ENCODE results near the gene VWA8. TPM values are rescaled to one million over a fixed set of nuclear protein-coding genes. Genes with fewer than 3 reads are reported as not detected.

VWA8 gene
- polyA plus RNA-seq (2012; ENCODE audit: insufficient read length, low read depth) = 5.1 TPM

DNA sequence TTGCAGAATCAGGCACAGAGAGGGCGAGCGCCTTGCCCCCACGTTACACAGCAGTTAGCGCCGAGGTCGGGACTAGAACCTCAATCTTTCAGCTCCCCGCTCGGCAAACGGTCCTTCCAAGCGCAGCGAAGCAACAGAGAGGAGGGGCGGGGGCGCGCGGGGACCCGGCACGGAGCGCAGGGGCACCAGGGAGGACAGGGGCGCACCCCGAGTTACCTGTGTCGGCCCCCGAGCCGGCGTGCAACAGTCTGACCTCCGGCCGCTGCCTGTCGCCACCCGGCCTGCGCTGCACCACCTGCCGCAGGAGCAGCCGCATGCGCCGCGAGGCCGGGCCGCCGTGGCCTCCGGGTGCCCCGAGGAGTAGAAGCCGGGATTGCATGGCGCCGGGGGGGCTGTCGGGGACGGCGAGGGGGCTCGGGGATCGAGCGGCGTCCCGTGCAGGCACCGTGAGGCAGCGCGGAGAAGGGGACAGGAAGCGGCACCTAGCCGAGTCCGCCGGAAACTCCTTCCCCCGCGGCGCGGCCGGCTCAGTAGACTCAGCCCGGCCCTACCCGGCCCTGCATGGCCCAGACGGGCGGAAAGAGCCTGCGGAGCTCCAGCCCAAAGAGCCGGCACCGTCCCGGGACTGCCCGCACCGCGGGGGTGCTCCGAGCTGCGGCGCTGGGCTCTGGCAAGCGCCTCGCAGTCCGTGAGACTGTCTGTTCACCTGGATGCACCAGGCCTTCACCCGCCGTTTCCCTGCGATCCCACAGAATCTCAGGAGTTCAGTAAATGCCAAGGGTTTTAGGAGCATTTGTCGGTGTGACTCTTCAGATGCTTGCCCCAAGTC is at the start of gene VWA8:
TSS of gene VWA8 (minus strand) at position 473 of the 829 bp plus-strand sequence. CDS start at position 379, 94 bp downstream.
- TF ChIP-seq FOXP2 (optimal IDR thresholded peaks at IDR 0.05; ENCODE audit: borderline replicate concordance, extremely low read depth, extremely low read length, insufficient read depth) (peak; percentile 38), POLR2AphosphoS5 (IDR thresholded peaks at IDR 0.05; ENCODE audit: low read depth, low read length) (peak; percentile 73; the same call in 1 of the 2 replicates), TAF1 (IDR thresholded peaks at IDR 0.05; ENCODE audit: borderline replicate concordance, insufficient read depth, low read length) (peak; percentile 70; the same call in 1 of the 2 replicates), SIN3A (IDR thresholded peaks at IDR 0.05; ENCODE audit: borderline replicate concordance, insufficient read depth, low read length) (no peak)
- TF ChIP-seq, protein P1, sequence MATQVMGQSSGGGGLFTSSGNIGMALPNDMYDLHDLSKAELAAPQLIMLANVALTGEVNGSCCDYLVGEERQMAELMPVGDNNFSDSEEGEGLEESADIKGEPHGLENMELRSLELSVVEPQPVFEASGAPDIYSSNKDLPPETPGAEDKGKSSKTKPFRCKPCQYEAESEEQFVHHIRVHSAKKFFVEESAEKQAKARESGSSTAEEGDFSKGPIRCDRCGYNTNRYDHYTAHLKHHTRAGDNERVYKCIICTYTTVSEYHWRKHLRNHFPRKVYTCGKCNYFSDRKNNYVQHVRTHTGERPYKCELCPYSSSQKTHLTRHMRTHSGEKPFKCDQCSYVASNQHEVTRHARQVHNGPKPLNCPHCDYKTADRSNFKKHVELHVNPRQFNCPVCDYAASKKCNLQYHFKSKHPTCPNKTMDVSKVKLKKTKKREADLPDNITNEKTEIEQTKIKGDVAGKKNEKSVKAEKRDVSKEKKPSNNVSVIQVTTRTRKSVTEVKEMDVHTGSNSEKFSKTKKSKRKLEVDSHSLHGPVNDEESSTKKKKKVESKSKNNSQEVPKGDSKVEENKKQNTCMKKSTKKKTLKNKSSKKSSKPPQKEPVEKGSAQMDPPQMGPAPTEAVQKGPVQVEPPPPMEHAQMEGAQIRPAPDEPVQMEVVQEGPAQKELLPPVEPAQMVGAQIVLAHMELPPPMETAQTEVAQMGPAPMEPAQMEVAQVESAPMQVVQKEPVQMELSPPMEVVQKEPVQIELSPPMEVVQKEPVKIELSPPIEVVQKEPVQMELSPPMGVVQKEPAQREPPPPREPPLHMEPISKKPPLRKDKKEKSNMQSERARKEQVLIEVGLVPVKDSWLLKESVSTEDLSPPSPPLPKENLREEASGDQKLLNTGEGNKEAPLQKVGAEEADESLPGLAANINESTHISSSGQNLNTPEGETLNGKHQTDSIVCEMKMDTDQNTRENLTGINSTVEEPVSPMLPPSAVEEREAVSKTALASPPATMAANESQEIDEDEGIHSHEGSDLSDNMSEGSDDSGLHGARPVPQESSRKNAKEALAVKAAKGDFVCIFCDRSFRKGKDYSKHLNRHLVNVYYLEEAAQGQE (IDR thresholded peaks at IDR 0.05; ENCODE audit: insufficient read depth in 1 of 2, low read depth in 2 of 2, low read length in 2 of 2) = no peak

DNA sequence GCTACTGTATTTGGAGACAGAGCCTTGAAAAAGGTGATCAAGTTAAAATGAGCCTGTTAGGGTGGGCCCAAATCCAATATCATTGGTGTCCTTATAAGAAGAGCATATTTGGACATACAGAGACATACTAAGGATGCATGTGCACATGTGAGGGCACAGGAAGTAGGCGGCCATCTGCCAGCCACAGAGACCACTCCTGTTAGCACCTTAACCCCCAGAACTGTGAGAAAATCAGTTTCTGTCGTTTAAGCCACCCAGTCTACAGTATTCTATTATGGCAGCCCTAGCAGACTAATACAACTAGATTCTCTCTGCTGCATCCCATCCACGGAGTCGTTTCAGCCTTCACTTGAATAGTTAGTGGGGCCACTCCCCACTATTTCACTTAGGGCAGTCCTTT is 48.1 kb upstream of the VWA8 start:
- TF ChIP-seq SIN3A (IDR thresholded peaks at IDR 0.05; ENCODE audit: borderline replicate concordance, insufficient read depth, low read length) = no peak
- TF ChIP-seq TAF1 (IDR thresholded peaks at IDR 0.05; ENCODE audit: borderline replicate concordance, insufficient read depth, low read length) = no peak
- TF ChIP-seq POLR2AphosphoS5 (IDR thresholded peaks at IDR 0.05; ENCODE audit: low read depth, low read length) = no peak
- TF ChIP-seq, protein P1 (IDR thresholded peaks at IDR 0.05; ENCODE audit: insufficient read depth in 1 of 2, low read depth in 2 of 2, low read length in 2 of 2) = no peak
- no peak for TF ChIP-seq FOXP2 (optimal IDR thresholded peaks at IDR 0.05; ENCODE audit: borderline replicate concordance, extremely low read depth, extremely low read length, insufficient read depth)

DNA sequence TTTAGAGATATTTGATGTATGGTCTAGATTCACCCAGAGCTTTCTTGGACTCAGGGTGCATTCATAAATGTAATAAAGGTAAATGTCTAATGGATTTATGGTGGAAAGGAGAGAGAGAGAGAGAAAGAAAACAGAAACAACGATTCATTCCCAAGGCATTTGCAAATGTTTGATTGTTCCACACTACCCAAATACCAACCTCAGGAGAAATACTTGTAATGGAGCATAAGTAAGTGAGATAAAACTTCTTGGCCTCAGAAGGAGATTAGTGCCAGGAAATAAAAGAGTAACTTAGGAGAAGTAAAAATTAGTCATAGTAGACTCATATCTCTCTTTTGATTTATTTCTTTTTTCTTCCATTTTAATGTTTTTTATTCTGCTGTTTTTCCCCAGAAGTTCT is 46.9 kb upstream of the VWA8 start:
- TF ChIP-seq FOXP2 (optimal IDR thresholded peaks at IDR 0.05; ENCODE audit: borderline replicate concordance, extremely low read depth, extremely low read length, insufficient read depth) (no peak), POLR2AphosphoS5 (IDR thresholded peaks at IDR 0.05; ENCODE audit: low read depth, low read length) (no peak), TAF1 (IDR thresholded peaks at IDR 0.05; ENCODE audit: borderline replicate concordance, insufficient read depth, low read length) (no peak), SIN3A (IDR thresholded peaks at IDR 0.05; ENCODE audit: borderline replicate concordance, insufficient read depth, low read length) (no peak)
- TF ChIP-seq, protein P1 (IDR thresholded peaks at IDR 0.05; ENCODE audit: insufficient read depth in 1 of 2, low read depth in 2 of 2, low read length in 2 of 2) = no peak

DNA sequence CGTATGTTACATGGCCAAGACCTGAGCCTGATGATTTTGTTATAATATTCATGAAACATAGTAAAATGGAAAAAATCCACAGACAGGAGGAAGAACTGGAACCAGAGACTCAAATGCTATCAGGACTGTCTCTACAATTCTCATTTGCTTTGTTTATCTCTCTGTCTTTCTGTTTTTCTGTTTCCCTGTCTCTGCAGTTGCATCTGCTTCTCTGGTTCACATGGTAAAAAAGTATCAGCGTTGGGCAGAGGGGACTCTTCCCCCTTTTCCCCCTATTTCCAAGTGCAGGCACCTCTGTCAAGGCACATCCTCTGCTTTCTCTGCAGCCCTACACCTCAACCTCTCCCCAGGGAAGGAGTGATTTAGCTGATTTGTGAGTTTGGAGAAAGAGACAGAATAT is 41.2 kb upstream of the VWA8 start:
- no peak for TF ChIP-seq TAF1 (IDR thresholded peaks at IDR 0.05; ENCODE audit: borderline replicate concordance, insufficient read depth, low read length)
- TF ChIP-seq FOXP2 (optimal IDR thresholded peaks at IDR 0.05; ENCODE audit: borderline replicate concordance, extremely low read depth, extremely low read length, insufficient read depth) = no peak
- TF ChIP-seq, protein P1 (IDR thresholded peaks at IDR 0.05; ENCODE audit: insufficient read depth in 1 of 2, low read depth in 2 of 2, low read length in 2 of 2) = no peak
- TF ChIP-seq SIN3A (IDR thresholded peaks at IDR 0.05; ENCODE audit: borderline replicate concordance, insufficient read depth, low read length) = no peak
- TF ChIP-seq POLR2AphosphoS5 (IDR thresholded peaks at IDR 0.05; ENCODE audit: low read depth, low read length) = no peak
